HCT116 (cell line): Measurements from ENCODE around the gene OR11A1.

Source experiments
- CEBPB ChIP-seq: IDR thresholded peaks from 2 replicates; pipeline ENCODE4 v1.6.1; 2012; ENCODE audit warnings: low read depth
- CTCF ChIP-seq, 3 experiments: fragments of 200-600 bp in 1 of 3; sonication (generic) in 1 of 3; IDR thresholded peaks in 2 of 3; conservative IDR thresholded peaks in 1 of 3; 2 replicates each; pipeline ENCODE4 v1.5.1; 2012 to 2017; ENCODE audit warnings: low read depth in 2 of 3, low read length in 2 of 3, antibody characterized with exemption in 1 of 3, borderline replicate concordance in 1 of 3, control low read depth in 1 of 3, mild to moderate bottlenecking in 1 of 3, mixed read lengths in 1 of 3, mixed run types in 1 of 3, moderate library complexity in 1 of 3; ENCODE audit not compliant: insufficient read depth in 1 of 3
- EGR1 ChIP-seq: IDR thresholded peaks from 2 replicates; pipeline ENCODE4 v1.6.1; 2012; ENCODE audit warnings: low read depth
- EZH2phosphoT487 ChIP-seq: fragments of 200-600 bp; IDR thresholded peaks from 2 replicates; pipeline ENCODE4 v1.6.1; 2018; ENCODE audit warnings: antibody characterized with exemption, borderline replicate concordance
- FOSL1 ChIP-seq: IDR thresholded peaks from 2 replicates; pipeline ENCODE4 v1.6.1; 2012; ENCODE audit warnings: low read depth
- POLR2A ChIP-seq: IDR thresholded peaks from 2 replicates; pipeline ENCODE4 v1.7.0; 2011; ENCODE audit warnings: borderline replicate concordance; ENCODE audit not compliant: insufficient read depth, insufficient read length; ENCODE audit errors: extremely low read depth
- POLR2AphosphoS5 ChIP-seq: IDR thresholded peaks from 2 replicates; pipeline ENCODE4 v1.6.1; 2011; ENCODE audit warnings: mild to moderate bottlenecking, low read depth, low read length, moderate library complexity
- SIN3A ChIP-seq: IDR thresholded peaks from 2 replicates; pipeline ENCODE4 v1.6.1; 2012; ENCODE audit warnings: low read depth
- TCF7L2 ChIP-seq: IDR thresholded peaks from 2 replicates; pipeline ENCODE4 v1.7.0; 2011; ENCODE audit warnings: borderline replicate concordance, inconsistent platforms; ENCODE audit not compliant: insufficient read depth, insufficient read length; ENCODE audit errors: extremely low read depth
- ZBTB33 ChIP-seq: IDR thresholded peaks from 2 replicates; pipeline ENCODE4 v1.6.1; 2011; ENCODE audit warnings: mild to moderate bottlenecking, low read length, moderate library complexity; ENCODE audit not compliant: insufficient replicate concordance; ENCODE audit errors: extremely low read depth

GRCh38 chr6:29490055-29490454, 33.2 kb upstream of the OR11A1 start:
- no peak for TF ChIP-seq CTCF (IDR thresholded peaks at IDR 0.05 in 2 of 3, conservative IDR thresholded peaks at IDR 0.05 in 1 of 3; ENCODE audit: borderline replicate concordance in 1 of 3, insufficient read depth in 1 of 3, low read depth in 2 of 3, low read length in 2 of 3)
- TF ChIP-seq POLR2A, result no peak
- TF ChIP-seq EZH2phosphoT487, result no peak
- TF ChIP-seq FOSL1, result no peak
- no peak for TF ChIP-seq SIN3A
- TF ChIP-seq POLR2AphosphoS5, result no peak
- TF ChIP-seq EGR1, result no peak
- no peak for TF ChIP-seq TCF7L2
- TF ChIP-seq ZBTB33, result no peak
- TF ChIP-seq CEBPB, result no peak
